Stimulated activated CD4-positive, alpha-beta T cell treated with anti-CD3 and anti-CD28 coated beads, Interleukin-15, amount 100 ng/mL, for 24 hours (primary cell): Measurements from ENCODE around the gene PDXP.

Experiments used
- DNase-seq: peaks from one replicate; pipeline ENCODE4 v3.0.0-alpha.2; 2020

Gene PDXP

DNA sequence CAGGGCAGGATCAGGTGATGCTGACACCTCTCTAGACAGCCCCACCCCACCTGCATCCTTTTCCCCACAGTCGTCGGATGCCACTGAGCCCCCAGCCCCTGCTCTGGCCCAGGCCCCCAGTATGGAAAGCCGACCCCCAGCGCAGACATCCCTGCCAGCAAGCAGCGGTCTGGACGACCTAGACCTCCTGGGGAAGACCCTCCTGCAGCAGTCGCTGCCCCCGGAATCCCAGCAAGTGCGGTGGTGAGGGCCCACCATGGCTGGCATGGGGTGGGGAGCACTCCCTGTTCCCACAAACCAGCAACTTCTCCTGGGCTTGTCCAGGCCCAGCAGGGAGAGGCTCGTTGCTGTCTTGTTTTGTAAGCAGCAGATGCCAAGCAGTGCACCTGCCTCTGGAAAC lies 28.6 kb upstream of the PDXP start:
- no peak for DNase-seq

DNA sequence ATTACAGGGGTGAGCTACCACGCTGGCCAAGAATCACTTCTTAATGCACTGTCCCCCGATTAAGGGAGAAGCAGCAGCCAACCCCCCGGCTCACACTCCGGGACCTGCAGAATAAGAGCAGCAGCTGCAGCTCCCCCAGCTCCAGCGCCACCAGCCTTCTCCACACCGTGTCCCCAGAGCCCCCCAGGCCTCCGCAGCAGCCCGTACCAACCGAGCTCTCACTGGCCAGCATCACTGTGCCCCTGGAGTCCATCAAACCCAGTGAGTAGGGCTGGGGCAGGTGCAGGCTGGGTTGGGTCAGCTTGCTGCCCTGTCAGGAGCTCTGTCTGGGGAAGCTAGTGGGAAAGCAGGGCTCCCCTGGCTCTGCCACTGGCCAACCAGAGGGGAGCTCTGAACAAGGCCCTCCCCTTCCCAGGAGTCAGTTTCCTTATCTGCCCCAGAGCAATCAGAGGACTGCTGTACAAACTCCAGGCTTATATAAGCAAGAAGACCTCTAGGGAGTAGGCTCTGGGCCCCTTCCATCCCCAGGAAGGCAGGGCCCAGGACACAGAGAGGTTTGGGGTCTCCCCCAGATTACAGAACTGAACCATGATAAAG lies 27.6 kb upstream of the PDXP start:
- DNase-seq, result no peak

DNA sequence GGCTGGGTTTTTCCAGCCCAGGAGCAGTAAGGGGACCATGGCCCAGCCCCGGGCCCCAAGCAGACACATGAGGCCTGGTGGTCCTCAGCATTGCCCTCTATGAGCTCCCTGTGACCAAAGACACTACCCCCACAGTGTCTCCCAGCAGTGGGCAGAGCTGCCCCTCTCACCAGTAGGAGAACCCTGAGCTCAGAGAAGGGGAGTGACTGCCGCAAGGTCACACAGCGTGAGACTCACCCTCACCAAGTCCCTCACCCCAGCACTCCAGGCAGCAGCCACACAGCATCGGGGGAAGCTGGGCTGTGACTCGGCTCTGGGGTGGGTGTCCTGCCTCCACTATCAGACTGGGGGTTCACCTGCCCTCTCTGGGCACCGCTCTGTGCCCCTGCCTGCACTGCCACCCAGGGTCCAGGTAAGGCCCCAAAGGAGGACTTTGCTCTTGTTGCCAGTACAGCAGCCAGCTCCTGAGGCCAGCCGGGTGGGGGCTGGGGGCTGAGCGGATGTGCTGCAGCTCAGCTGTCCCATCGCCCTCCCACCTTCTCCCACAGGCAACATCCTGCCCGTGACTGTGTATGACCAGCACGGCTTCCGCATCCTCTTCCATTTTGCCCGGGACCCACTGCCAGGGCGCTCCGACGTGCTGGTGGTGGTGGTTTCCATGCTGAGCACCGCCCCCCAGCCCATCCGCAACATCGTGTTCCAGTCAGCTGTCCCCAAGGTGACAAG lies 26.9 kb upstream of the PDXP start:
- no peak for DNase-seq

DNA sequence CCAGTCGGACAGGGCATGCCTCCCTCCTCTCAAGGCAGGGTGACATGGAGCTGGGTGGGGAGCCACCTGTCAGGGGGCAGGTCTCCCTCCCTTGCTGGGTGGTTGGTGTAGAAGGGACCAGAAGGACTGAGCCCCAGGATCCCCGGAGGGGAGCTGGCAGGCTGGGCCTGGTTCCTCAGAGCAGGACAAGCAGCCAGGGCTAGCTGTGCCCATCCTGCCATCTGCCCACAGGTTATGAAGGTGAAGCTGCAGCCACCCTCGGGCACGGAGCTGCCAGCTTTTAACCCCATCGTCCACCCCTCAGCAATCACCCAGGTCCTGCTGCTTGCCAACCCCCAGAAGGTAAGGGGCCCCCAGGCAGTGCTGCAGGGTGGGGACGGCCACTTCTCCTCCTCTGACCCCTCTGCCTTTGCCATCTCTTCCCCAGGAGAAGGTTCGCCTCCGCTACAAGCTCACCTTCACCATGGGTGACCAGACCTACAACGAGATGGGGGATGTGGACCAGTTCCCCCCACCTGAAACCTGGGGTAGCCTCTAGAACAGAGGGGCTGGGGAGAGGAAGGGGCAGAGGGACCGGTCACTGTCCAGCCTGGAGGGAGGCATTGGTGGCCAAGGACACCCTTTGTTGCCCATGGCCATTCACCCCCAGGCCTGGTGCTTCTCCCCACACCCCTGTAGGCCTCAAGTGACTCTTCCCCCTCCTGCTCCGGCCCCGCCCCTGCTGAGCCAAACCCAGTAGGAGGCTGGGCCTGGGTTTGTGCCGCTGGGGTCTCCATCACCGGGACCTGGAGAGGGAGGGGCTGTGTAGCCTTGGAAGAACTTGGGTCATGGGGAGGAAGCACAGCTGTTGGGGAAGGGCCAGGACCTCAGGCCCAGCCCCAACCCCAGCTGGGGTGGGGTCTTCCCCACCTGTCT lies 26.1 kb upstream of the PDXP start:
- DNase-seq, result no peak

DNA sequence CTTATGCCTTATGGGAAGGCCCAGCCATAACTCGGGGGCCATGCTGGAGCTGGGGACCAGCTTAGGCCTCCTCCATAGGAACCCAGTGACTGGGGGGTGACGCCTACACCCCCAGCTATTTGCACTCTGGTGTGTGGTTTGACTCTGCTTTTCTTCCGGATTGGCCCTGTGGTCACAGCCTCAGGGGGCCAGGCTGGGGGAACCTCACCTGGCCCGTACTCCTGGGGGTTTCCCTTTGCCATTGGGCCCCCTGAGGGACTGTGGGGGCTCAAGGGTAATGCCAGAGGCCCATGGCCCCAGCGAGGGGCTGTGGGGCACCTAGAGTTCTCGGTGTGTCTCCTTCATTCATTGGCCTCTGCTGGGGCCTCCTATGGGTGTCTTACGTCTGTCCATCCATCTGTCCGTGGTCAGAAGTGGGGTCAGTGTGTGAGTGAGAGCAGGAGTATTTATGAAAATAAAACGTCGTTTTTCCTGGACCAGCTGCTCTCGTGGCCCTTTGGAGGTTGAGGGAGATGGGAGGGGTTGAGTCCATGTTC lies 25.4 kb upstream of the PDXP start:
- DNase-seq, result peak; percentile 49

DNA sequence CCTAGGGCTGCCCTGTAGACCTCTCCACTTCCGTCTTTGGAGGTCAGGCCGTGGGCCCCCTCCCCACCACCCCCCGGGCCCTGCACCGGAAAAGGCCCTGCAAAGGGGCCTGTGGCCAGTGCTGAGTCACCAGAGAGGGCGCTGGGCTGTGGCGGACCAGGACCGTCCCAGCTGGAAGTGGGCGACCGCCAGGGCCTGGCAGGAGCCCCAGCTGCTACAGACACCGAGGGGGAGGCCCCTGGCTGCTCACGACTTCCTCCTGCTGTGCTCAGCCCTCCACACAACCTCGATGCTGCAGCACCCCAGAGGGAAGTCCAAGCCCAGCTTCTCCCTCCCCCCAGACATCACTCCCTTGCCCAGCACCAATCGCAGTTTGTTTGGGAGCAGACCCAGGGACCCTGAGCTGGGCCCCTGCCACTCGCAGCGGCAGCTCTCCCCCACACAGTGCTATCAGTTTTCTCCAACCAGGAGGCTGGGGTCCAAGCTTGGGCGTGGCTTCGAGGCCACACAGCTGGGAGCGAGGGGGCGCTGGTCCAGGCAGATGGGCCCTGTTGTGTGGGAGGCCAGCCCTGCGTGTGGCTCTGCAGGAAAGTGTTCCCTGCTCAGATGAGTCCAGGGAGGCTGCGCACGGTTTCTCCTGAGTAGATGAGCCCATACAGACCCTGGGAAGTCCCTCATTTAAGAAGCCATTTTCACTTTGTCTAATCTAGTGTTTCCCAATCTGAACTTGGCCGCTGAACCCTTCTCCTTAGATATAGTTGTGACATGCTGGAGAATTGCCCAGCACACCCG lies 24.7 kb upstream of the PDXP start:
- peak; percentile 76 for DNase-seq

DNA sequence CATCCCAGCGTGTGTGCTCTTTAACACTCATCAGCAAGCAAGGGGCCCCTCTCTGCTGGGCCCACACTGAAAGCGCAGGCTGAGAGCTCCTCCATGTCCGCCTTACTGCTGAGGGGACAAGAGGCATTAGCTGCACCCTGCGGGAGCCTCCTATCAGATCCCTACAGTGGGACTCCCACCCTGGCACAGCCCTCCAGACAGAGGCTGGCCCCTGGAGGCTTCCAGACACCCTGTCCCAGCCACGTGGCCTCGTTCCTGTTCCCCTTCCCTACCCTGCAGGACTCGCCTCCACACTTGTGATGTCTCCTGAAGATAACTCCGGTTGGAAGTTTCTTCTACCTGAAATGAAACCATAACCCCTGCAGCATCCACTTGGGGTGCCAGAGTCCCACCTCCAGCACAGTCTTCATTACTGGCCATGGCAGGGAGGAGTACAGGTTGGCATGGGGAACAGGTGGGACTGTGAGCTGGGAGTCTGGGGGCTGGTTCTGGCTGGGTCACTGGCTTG lies 24.1 kb upstream of the PDXP start:
- no peak for DNase-seq

DNA sequence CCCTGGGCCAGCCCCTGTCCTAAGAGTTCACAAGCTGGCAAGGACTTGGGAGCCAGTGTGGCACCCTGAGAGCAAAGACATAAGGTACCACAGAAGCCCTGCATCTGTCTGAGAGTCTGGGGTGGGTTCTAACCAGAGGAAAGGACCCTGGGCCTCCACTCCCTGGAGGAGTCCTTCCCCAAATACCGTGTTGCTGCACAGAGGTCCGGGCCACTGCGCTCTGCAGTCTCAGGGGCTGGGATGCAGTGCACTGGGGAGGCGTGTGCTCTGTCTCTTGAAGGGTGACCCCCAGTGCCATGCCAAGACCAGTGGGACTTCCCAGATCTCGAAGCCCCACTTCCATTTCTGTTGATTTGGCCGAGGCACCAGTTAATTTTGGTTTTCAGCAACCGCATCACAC lies 23.4 kb upstream of the PDXP start:
- no peak for DNase-seq

DNA sequence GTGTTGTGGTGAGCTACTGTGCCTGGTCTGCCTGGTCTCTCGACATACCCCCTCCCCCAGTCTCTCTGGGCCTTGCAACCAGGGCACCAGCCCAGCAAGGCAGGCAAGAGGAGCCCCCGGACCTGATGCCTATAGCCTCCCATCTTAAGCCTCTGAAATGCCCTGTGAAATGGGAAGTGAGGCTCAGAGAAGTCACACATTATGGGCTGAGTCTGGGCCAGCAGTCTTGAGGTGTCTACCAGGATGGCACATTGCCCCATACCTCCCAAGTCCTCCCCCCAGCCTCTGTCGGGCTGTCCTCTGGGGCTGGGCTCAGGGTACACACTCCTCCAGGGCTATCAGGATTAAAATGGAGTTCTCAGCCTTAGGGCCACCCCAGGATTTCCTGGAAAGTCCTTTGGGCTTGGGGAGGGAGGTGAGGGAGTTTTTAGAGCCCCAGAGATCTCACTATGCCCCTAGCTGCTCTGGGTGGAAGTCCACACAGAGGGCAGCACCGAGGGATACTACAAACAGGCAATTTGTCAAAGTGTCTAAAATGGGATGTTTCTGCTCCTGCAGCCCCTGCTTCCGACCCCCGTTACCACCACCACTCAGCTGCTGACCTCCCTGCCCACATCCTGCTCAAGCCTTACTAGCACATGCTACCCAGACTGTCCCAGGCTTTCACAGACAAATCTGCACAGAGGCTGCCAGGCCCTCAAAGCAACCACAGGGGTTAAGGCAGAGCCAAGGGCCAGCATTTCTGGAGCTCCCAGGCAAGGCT lies 22.2 kb upstream of the PDXP start:
- no peak for DNase-seq

DNA sequence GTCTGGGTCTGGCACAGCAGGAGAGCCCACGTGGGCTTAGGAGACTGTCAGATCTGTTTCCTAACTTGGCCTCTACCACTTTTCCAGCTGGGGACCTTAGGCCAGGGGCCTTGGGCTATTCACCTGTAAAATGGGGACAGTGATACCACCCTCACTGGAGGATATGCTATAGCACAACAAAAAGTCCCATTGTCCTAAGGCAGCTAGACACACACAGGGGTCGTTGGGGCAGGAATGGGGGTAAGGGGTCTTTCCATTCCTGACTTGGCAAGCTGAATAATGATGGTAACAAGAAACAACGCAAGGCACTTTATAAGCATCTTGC lies 21.6 kb upstream of the PDXP start:
- DNase-seq, result no peak

DNA sequence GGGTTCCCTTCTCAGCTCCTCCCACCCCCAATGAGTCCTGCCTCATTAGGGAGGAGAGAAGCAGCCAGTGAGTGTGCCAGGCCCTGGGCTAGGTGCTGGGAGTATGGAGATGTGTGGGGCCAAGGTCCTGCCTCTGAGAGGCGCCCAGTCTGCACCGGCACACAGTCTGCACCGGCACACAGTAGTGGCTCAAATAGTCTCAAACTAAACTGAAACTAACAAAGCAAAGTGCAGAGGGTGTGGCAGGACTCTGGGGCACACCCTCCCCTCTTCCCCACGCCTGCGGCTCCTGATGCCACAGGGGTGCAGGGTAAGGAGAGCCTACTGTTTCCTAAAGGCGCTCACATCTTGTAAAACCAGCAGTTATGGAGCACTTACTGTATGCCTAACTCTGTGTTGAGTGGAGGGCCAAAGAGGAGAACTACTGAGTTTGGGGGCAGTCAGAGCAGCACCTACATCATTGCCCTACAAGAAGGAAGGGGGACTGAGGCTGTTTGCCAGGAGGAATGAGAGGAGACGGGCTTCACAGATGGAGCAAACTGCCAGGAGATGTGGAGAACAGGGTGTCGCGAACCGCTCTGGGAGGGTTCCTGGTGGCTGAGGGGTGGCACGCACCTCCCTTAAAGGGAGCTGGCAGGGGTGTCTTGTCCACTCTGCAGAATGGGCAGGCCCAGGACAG lies 20.0 kb upstream of the PDXP start:
- no peak for DNase-seq

DNA sequence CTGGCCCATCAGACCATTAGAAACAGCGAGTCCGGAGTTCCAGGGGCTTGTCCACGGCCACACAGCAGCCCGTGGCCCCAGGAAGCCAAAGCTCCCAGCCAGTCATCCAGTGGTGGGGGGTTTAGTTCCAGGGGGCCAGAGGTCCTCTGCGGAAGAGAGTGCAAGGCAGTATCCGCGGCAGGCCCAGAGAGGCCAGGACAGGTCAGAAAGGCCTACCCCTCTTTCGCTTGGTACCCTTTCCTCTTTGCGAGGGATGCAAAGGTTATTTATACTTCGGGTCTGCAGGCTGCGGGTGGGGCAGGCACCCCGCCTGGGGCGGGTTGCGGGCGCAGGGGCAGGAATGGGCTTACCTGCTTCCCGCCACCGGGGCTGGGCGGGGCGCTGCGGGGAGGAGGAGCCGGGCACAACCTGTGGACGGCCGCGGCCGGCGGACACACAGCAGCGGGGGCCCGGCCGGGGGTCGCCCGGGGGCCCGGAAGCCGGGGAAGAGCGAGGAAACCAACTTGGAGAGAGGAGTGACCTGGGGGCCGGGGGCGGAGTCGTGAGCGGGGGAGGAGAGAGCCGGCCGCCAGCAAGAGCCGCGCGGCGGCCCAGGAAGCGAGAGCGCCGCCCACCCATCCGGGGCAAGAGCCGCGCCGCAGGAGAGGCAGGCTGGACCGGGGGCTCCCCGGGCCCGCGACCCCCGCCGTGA lies 19.3 kb upstream of the PDXP start, which contains the start of gene SH3BP1:
Gene SH3BP1, plus strand, starts transcription at position 600 of the 691 bp plus-strand sequence. CDS start 119 bp downstream, outside the sequence.
- DNase-seq, result peak; percentile 79

DNA sequence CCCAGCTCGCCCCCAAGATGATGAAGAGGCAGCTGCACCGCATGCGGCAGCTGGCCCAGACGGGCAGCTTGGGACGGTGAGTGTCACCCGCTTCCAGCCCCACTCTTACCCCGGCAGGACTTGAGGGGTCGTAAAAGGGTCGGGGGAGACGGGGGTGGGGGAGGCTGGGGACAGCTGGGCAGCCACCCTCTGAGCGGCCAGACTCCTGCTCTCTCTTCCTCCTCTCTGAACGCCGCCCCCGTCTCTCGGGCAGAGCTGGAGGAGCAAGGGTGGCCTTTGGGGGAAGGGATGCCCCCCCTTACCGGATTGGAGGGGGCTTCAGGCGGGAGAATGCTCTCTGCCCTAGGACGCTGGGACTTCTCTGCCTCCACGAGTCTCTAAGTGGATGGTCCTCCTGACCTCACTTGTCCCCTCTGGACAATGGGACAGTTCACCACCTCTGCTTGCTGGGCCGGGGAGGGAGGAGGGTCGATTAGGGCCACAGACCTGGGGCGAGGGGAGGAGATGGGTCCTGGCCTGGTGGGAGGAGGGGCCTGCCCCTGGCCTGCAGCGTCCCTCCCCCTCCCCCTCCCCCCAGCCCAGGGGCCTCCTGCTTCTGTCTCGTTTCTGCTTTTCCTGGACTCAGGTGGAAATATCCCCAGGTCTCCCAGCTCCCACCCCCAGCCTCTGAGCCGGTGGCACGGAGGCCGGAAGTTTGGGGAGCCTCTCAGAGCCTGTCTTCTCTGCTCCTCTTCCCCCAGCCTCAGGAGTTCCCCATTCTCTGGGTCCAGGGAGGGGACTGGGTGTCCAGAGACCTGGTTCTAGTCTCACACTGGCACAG lies 18.5 kb upstream of the PDXP start:
- peak; percentile 52 for DNase-seq

DNA sequence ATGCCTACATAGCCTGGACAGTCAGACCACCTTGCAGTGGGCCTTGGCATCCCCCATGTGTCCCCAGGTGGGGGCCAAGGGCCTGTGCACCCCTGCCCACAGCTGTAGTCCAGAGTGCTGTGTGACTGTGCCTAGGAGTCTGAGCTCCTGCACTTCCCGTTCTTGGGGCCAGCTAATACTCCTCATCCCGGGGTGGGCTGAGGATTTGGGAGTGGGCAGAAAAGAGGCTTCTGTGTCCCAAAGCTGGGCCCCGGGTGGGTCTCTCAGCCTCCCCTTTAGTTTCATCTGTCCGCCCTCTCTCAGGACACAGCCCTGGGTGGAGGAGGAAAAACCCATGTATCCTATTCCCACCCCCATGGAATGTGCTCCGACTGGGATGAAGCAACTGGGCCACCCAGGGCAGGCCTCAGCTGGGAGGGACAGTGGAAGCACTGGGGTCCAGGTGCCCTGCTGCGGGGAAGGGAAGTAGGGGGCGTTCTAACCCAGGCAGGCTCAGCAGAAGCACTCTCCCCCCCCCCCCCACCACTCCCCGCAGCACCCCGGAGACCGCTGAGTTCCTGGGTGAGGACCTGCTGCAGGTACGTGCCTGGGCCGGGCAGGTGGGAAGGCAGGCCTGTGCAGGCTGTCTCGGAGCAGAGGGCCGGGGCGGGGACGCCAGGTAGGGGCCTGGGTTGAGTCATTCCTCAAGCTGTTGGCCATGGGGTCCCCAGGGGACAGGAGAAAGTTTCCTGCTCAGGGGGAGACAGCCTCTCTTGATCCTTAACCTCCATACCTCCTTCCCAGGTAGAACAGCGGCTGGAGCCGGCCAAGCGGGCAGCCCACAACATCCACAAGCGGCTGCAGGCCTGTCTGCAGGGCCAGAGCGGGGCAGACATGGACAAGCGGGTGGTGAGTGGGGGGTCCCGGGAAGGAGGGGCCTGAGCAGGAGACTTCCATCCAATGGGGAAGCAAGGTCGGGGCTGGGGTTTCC lies 17.6 kb upstream of the PDXP start:
- DNase-seq, result no peak

DNA sequence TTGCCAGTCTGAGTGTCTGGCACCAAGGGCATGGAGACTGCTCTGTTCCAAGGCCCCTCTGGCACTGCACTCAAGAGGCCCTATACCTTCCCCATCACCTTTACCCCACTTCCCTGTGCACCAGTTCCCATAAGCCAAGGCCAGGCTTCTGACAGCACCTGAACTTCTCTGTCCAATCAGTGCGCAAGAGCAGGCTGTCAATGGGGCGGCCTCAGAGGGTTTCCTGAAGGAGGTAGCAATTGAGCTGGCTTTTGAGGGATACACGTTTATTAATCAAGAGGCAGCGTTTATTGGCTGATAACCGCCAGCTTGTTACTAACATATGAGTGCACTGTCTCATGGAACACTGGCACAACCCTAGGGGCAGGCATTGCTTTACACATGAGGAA lies 17.0 kb upstream of the PDXP start:
- DNase-seq, result no peak

DNA sequence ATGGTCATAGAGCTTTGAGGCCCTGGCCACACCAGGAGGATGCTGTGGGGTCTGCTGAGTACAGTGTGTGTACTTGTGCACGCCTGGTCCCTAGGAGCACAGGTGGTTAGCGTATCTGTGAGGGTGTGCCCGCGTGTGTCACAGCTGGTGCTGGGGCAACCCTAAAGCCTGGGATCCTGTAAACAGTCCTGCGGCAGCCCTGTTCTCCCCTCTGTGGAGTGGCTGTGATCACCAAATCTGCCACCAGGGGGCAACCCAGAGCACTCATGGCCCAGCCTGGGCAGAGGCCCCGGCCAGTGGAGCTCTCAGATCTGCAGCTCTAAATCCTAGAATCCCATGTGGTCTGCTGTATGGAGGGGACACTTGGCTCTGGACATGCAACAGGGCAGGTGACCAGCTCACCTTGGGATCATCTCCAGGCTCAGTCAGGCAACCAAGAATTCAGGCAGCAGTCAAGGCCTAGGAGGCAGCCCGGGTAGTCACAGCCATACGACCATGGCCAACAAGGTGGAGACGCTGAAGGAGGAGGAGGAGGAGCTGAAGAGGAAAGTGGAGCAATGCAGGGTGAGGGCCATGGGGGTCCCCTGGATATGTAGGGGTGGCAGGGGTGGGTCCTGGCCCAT lies 15.2 kb upstream of the PDXP start:
- DNase-seq, result peak; percentile 92

DNA sequence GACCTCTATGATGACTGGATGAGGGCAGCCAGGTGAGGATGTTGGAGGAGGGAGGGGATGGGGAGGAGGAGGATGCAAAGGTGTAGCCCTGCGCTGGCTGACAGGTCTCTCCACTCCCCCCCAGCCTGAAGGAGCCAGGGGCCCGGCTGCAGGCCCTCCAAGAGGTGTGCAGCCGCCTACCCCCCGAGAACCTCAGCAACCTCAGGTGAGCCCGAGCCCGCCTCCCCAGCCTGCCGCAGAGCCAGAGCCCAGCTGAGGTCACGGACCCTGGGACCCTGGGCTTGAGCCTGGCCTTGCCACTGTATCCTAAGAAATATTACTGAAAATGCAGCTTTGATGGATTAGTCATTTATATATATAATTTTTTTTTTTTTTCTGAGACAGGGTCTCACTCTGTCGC lies 11.2 kb upstream of the PDXP start:
- no peak for DNase-seq

DNA sequence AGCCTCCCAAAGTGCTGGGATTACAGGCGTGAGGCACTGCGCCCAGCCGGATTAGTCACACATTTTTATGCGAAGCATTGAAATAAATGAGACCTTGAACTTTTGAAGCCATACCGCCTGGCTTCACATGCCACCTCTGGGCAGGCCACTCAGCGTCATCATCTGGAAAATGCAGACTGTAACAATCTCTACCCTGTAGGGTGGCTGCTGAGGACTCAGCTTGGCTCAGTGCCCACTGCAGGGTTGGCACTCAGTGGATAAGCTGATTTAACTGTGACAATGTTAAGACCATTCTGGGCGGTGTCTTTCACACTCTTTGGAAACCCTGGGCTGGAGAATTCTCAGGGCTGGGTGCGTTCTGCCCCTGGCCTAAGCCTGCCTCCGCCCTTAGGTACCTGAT lies 10.6 kb upstream of the PDXP start:
- DNase-seq, result no peak
